SK-N-MC (cell line): Measurements from ENCODE around the gene KLK4.
"Not testable (repeated sequence)": the region's sequence is repeated elsewhere in the genome, so short reads cannot be mapped to it uniquely, and the experiment has no call there.

Source experiments
- DNase-seq: peaks from one replicate; pipeline ENCODE4 v3.0.0-alpha.2; 2011; ENCODE audit warnings: low read depth, low spot score
- H3K27ac ChIP-seq: fragments of 200-600 bp; sonication (generic); 2 replicates; pipeline ENCODE4 v1.5.1; 2016; ENCODE audit warnings: mixed run types
- H3K36me3 ChIP-seq: fragments of 200-600 bp; sonication (generic); 2 replicates; pipeline ENCODE4 v1.6.1; 2017; ENCODE audit warnings: antibody characterized with exemption, low read length, mixed read lengths; ENCODE audit not compliant: insufficient read depth
- H3K4me3 ChIP-seq: fragments of 200-600 bp; sonication (generic); 2 replicates; pipeline ENCODE4 v1.5.1; 2016
- H3K9ac ChIP-seq: fragments of 200-600 bp; sonication (generic); 2 replicates; pipeline ENCODE4 v1.8.0; 2017; ENCODE audit warnings: mixed run types, mixed read lengths; ENCODE audit not compliant: insufficient read length
- H3K9me3 ChIP-seq: fragments of 200-600 bp; sonication (generic); 2 replicates; pipeline ENCODE4 v1.6.1; 2017; ENCODE audit warnings: low read depth, mild to moderate bottlenecking, antibody characterized with exemption, low read length, moderate library complexity, mixed read lengths
- EZH2 ChIP-seq: fragments of 200-600 bp; sonication (generic); IDR thresholded peaks from one replicate; pipeline ENCODE4 v1.6.1; 2017; ENCODE audit warnings: antibody characterized with exemption
- FOXP2 ChIP-seq: optimal IDR thresholded peaks from 2 replicates; pipeline ENCODE3; 2011; ENCODE audit warnings: mild to moderate bottlenecking, moderate library complexity; ENCODE audit not compliant: insufficient read depth; ENCODE audit errors: extremely low read length, control extremely low read depth
- POLR2AphosphoS5 ChIP-seq: IDR thresholded peaks from 2 replicates; pipeline ENCODE4 v1.6.1; 2012; ENCODE audit warnings: mild to moderate bottlenecking, low read depth, low read length, borderline replicate concordance

The KLK4 gene

DNA sequence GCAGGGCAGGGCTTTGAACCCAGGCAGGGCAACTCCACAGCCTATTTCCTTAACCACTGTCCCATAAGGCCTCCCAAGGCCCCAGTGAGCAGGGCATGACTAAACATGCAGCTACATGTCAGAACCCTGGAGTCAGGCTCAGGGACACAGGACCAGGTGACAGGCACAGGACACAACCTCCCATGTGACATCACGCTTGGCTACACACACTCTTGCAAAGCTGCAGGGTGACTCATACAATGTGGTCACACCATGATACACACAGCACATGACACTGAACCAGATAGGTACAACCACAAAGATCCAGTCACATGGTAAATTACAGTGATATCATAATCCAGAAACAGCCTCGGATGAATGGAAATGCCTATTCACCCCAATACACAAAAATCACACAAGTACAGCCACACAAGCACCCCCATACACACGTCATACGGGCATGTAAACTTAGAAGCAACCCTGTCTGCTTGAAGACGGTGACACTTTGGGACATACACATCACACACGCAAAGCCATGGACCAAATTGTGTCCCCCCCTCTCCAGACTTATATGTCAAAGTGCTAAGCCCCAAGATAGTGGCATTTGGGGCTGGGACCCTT is 14.5 kb downstream of the KLK4 start:
- H3K27ac ChIP-seq: no peak overlapping the region
- TF ChIP-seq EZH2 (no peak), FOXP2 (no peak), POLR2AphosphoS5 (no peak)
- H3K9me3 ChIP-seq: no peaks in the 10 kb centered on the region
- DNase-seq: no peak
- no peak overlapping the region for H3K9ac ChIP-seq
- H3K36me3 ChIP-seq: no peaks in the 10 kb centered on the region
- H3K4me3 ChIP-seq: no peak overlapping the region

DNA sequence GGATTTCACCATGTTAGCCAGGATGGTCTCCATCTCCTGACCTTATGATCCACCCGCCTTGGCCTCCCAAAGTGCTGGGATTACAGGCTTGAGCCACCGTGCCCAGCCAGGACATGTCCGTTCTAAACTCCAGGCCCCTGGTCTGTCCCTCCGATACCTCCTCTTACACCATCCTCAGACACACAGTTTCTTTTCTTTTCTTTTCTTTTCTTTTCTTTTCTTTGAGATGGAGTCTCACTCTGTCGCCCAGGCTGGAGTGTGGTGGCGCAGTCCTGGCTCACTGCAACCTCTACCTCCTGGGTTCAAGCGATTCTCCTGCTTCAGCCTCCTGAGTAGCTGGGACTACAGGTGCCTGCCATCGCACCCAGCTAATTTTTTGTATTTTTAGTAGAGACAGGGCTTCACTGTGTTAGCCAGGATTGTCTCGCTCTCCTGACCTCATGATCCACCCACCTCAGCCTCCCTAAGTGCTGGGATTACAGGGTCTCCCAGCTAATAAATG is 15.1 kb downstream of the KLK4 start:
- H3K9me3 ChIP-seq, H3K36me3 ChIP-seq, H3K9ac ChIP-seq, DNase-seq, H3K4me3 ChIP-seq, H3K27ac ChIP-seq: not testable (repeated sequence)

DNA sequence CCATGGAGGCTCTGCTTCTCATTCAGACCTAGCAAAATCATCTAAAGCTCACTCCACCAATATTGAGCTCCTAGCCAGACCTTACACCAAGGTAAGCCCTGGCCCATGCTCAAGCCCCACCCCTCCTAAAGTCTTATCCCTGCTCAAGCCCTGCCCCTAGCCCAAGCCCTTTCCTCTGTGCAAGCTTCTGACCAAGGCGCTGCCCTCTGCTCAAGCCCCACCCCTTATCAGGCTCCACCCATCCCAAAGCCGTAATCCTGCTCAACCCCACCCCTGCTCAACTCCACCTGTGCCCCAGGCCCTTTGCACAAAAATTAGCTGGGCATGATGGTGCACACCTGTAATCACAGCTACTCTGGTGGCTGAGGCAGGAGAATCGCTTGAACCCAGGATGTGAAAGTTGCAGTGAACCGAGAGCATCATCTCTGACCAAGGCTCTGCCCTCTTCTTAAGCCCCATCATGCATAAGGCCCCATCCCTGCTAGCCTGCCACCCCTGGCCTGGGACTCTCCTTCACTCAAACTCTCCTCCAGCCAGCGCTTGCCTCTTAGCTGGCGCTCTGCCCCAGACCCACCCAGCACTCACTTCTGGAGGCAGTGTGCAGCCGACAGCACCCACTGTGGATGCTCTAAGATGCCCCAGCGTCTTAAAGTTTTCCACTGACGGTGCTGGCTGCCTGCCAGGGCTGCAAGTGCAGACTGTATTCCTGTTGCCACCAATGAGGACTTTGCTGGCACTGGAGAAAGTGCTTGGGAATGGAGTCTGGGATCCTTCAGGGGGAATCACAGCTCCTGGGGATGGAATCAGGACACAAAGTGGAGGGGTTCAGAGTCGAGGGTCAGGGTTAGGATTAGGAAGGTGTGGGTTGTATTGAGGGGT is 16.5 kb downstream of the KLK4 start:
- TF ChIP-seq POLR2AphosphoS5 (no peak), FOXP2 (no peak), EZH2 (no peak)
- H3K9me3 ChIP-seq: no peaks in the 10 kb centered on the region
- no peak overlapping the region for H3K9ac ChIP-seq
- H3K36me3 ChIP-seq: no peaks in the 10 kb centered on the region
- H3K4me3 ChIP-seq: no peak overlapping the region
- no peak overlapping the region for H3K27ac ChIP-seq
- no peak for DNase-seq

DNA sequence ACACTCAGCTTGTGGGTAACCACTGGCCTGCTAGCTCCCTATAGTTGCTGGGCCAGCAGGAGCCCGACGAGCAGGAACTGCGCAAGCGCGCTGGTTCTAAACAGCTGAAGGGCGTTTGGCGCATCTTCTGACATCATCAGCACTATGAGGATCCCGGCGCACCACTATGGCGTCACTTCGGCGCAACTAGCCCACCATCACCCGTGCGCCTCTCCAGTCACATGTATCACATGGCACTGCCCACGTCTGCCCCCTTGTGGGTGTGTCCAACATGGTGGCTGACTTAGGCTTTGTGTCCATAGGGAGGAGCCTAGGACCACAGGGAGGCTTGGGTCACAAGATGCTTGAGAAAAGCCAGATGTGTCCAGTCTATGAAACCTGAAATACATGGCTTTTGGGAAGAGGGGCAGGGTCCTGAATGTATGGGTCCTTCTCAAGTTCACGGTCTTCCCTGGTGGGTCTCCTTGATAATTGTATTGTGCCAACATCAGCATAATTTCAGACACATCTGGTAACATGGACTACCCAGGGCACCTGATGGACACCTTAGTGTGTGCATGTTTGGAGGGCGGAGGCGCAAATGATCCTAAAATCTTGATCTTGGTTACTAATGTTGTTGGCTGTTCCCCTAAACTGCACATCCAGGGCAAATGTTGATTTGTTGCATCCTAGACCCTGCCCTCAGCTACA is 18.0 kb downstream of the KLK4 start:
- no peak for DNase-seq
- H3K36me3 ChIP-seq: no peaks in the 10 kb centered on the region
- no peak overlapping the region for H3K9ac ChIP-seq
- TF ChIP-seq POLR2AphosphoS5 (no peak), FOXP2 (no peak), EZH2 (no peak)
- no peak overlapping the region for H3K27ac ChIP-seq
- no peak overlapping the region for H3K4me3 ChIP-seq
- no peaks in the 10 kb centered on the region for H3K9me3 ChIP-seq

DNA sequence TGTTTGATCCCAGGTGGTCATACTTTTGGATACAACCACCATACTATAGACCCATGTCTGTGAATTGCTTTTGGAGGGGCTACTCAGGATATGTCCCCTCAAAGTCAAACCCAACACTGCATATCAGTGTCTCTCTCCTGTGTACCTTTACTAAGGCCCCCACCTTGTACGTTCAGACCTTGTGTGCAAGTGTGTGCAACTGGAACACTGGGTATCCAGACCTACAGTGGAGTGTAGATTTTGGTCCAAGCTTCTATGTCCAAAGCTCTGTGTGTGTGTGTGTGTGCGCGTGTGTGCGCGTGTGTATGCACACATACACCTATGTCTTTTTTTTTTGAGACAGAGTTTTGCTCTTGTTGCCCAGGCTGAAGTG is 20.0 kb downstream of the KLK4 start:
- Histone ChIP-seq H3K36me3 (no peaks in the 10 kb centered on the region), H3K27ac (no peak overlapping the region), H3K9me3 (no peaks in the 10 kb centered on the region), H3K4me3 (no peak overlapping the region), H3K9ac (no peak overlapping the region)
- DNase-seq: no peak
- TF ChIP-seq POLR2AphosphoS5 (no peak), FOXP2 (no peak), EZH2 (no peak)

DNA sequence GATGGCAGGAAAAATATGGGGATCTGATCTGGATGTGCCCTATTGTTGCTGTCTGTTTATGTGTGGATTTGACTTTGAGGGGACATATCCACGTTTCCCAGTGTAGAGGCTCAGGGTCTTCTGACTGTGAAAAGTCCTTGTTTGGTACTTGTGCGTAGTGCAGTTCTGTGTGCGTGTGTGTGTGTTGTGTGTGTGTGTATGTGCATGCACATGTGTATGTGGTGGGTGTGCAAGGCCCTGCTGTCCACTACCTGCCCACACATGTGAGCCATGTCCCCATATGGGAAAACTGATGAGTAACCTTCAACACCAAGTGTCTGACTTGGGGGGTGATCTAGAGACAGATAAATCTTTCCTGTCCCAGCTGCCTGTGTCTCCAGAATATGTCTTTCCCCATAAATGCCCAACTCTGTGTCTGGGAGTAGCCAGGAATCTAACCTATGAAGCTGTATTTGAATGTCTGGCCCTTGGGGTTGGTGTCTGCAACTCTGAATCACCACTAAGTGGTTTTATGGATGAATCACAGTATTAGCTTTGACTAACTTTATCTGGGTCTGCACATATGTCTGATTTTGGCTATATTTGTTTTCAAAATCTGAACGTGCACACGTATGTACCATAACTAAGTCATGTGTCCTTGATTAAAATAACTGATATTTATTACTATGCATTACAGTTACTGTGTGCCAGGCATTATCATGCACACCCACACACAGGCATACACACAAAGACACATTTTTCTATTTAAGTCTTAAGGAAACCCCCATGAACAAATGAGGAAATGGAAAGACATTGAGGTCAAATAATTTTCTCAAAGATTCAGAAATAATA is 20.6 kb downstream of the KLK4 start:
- Histone ChIP-seq H3K36me3 (no peaks in the 10 kb centered on the region), H3K9me3 (no peaks in the 10 kb centered on the region), H3K4me3 (no peak overlapping the region), H3K9ac (no peak overlapping the region), H3K27ac (no peak overlapping the region)
- DNase-seq: no peak
- TF ChIP-seq POLR2AphosphoS5 (no peak), FOXP2 (no peak), EZH2 (no peak)

DNA sequence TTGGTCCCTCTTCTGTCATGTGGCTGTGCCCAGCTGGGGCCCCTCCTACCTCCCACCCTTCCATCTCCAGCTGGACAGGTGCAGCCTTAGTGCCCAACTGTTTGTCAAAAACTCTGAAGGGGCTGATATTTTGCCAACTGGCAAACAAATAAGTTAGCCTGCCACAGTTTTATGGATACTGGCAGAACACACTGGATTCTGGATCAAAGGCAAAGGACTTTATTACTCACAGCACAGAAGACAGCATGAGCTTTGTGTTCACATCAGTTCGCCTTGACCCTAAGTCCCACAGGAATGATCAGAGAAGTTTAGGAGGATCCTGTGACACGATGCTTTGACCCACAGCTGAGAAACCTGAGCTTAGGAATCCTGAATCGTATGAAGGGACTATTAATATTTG is 21.6 kb downstream of the KLK4 start:
- Histone ChIP-seq H3K27ac (no peak overlapping the region), H3K9ac (no peak overlapping the region), H3K4me3 (no peak overlapping the region), H3K36me3 (no peaks in the 10 kb centered on the region), H3K9me3 (no peaks in the 10 kb centered on the region)
- no peak for TF ChIP-seq POLR2AphosphoS5
- TF ChIP-seq EZH2: no peak
- no peak for TF ChIP-seq FOXP2
- DNase-seq: no peak

DNA sequence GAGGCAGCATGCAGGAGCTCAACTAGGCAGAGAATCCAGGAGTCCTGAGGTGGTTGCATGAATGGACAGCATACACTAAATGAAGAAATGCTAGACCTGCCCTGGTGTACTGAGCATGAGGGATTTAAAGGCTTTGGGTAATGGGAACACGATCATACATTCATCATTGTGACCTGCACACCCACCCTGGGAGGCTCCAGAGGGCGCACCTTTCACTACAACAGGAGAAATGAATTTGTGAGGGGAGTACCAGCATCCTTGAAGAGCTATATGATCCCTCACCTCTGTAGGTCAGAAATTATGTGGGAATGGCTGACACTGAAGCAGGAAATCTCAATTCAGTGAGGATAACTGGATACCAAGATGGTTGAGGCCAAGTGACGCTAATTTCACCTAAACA is 29.0 kb downstream of the KLK4 start:
- no peak overlapping the region for H3K4me3 ChIP-seq
- H3K9ac ChIP-seq: no peak overlapping the region
- no peak for DNase-seq
- TF ChIP-seq EZH2: no peak
- no peak for TF ChIP-seq FOXP2
- no peak for TF ChIP-seq POLR2AphosphoS5
- no peaks in the 10 kb centered on the region for H3K36me3 ChIP-seq
- H3K27ac ChIP-seq: no peak overlapping the region
- H3K9me3 ChIP-seq: no peaks in the 10 kb centered on the region

DNA sequence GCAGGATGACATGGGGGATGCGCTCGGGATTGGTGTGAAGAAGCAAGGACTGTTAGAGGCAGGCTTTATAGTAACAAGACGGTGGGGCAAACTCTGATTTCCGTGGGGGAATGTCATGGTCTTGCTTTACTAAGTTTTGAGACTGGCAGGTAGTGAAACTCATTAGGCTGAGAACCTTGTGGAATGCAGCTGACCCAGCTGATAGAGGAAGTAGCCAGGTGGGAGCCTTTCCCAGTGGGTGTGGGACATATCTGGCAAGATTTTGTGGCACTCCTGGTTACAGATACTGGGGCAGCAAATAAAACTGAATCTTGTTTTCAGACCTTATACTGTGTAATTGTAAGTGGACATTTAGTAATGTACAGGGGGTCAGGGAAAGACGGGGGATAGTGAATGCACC is 31.0 kb downstream of the KLK4 start:
- Histone ChIP-seq H3K9ac (no peak overlapping the region), H3K27ac (no peak overlapping the region), H3K36me3 (no peaks in the 10 kb centered on the region), H3K4me3 (no peak overlapping the region), H3K9me3 (no peaks in the 10 kb centered on the region)
- TF ChIP-seq POLR2AphosphoS5: no peak
- no peak for TF ChIP-seq EZH2
- no peak for TF ChIP-seq FOXP2
- no peak for DNase-seq
